ENCODE measurements around the gene SLC2A4RG. TPM values are rescaled to one million over a fixed set of nuclear protein-coding genes. Genes with fewer than 3 reads are reported as not detected.
A peak's percentile ranks its signal among the peaks of the same experiment; 100 is the strongest.

Gene SLC2A4RG, protein sequence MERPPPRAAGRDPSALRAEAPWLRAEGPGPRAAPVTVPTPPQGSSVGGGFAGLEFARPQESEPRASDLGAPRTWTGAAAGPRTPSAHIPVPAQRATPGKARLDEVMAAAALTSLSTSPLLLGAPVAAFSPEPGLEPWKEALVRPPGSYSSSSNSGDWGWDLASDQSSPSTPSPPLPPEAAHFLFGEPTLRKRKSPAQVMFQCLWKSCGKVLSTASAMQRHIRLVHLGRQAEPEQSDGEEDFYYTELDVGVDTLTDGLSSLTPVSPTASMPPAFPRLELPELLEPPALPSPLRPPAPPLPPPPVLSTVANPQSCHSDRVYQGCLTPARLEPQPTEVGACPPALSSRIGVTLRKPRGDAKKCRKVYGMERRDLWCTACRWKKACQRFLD
- total RNA-seq = 10 to 100 TPM; 58.9 to 59.0 TPM

DNA sequence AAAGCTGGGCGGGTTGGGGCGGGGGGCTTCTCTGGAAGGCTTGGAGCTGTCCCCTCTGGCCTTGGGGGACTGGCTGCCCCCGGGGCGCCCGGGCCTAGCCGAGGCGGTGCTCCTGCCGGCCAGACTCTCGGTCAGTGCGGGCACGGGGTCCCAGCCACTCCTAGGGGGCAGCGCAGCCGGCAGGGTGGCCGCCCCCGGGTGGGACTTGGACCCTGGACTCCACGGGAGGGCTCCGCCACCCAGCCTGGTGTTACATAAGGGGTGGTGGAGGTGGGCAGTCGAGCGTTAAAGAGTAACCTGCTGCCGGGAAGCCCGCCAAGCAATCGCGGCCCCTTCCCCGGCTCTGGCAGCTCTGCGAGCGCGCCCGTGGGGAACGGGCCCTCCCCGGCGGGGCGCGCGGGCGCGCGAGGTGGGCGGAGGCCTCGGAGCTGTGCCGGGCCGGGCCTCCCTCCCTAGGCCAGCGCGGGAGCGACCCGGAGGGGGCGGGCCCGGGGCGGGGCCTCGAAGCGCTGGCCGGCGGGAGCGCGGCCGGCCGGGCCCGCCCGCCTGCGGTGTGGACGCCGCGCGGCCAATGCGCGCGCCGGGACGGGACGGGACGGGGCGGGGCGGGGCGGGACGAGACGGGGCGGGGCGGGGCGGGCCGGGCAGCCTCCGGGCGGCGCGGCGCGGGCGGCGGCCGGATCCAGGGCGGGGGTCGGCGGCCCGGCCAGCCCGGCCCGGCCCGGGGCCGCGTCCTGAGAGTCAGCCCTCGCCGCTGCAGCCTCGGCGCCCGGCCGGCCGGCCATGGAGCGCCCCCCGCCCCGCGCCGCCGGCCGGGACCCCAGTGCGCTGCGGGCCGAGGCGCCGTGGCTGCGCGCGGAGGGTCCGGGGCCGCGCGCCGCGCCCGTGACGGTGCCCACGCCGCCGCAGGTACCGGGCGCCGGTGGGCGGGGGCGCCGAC lies at the start of gene SLC2A4RG:
Gene SLC2A4RG (plus strand): TSS at position 647 of the 940 bp plus-strand sequence. CDS start 137 bp downstream, at position 784.
- intact Hi-C loops (cut with micrococcal nuclease) = loop anchor here (1.0 to 10.0 kb wide), 4 partner anchors 32 to 235 kb away; partner anchors contain the start of genes ARFRP1, RTEL1 and SAMD10
- Mint-ChIP-seq H3K27ac (no peak within 1 kb of the TSS), H3K36me3 (peaks cover 5% of the 10 kb centered on the region), H3K27me3 (no peaks in the 10 kb centered on the region), H3K4me1 (ENCODE audit: low read depth) (peaks cover 19% of the 10 kb centered on the region), H3K9me3 (no peaks in the 10 kb centered on the region), H3K4me3 (peak within 1 kb of the TSS; percentile 64)
- CTCF ChIA-PET = interaction anchor here (0.9 to 5.2 kb wide), 2 partner anchors 32 to 202 kb away, joined by 3 to 26 read pairs; partner anchors contain the start of genes ARFRP1, PTK6 and ZGPAT
- DNase-seq = peak; percentile 74
- POLR2A ChIA-PET = interaction anchor here (0.8 to 5.1 kb wide), 3 partner anchors 31 to 98 kb away, joined by 3 to 30 read pairs (median 5); partner anchors contain the start of genes ARFRP1 and ZGPAT

DNA sequence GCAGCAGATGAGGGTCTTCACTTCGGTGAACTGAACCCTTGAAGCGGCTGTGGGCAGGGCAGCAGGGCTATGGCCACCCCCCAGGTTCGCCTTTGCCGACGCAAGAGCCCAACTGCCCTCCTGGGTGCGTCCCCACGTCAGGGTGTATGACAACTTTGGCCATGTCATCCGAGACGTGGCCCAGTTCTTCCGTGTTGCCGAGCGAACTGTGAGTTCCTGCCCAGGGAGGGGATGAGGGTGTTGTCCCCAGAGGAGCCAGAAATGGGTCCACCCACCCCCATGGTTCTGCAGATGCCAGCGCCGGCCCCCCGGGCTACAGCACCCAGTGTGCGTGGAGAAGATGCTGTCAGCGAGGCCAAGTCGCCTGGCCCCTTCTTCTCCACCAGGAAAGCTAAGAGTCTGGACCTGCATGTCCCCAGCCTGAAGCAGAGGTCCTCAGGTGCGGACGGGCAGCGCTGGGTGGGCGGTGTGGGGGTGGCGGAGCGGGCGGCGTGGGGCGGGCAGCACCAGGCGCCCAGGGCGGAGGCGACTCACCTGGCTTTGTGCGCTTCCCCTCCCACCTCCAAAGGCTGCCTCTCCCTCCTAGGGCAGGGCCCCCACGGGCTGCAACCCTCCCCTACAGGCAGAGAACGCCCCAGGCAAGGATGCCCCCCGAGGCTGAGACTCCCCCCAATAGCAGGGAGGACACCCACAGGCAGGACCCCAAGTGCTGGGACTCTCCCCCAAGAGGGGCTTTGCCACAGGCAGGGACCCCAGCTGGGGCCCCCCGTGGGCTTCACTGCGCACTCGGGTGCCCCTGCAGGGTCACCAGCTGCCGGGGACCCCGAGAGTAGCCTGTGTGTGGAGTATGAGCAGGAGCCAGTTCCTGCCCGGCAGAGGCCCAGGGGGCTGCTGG lies 49.3 kb upstream of the SLC2A4RG start:
- peaks cover 13% of the 10 kb centered on the region for H3K36me3 Mint-ChIP-seq
- H3K4me1 Mint-ChIP-seq (ENCODE audit: low read depth) = peaks cover 13% of the 10 kb centered on the region
- CTCF ChIA-PET = no interaction called here
- H3K9me3 Mint-ChIP-seq = no peaks in the 10 kb centered on the region
- DNase-seq = no peak
- no peak overlapping the region for H3K4me3 Mint-ChIP-seq
- POLR2A ChIA-PET = no interaction called here
- no peak overlapping the region for H3K27ac Mint-ChIP-seq
- H3K27me3 Mint-ChIP-seq = no peaks in the 10 kb centered on the region
- intact Hi-C loops (cut with micrococcal nuclease) = no loop called here

DNA sequence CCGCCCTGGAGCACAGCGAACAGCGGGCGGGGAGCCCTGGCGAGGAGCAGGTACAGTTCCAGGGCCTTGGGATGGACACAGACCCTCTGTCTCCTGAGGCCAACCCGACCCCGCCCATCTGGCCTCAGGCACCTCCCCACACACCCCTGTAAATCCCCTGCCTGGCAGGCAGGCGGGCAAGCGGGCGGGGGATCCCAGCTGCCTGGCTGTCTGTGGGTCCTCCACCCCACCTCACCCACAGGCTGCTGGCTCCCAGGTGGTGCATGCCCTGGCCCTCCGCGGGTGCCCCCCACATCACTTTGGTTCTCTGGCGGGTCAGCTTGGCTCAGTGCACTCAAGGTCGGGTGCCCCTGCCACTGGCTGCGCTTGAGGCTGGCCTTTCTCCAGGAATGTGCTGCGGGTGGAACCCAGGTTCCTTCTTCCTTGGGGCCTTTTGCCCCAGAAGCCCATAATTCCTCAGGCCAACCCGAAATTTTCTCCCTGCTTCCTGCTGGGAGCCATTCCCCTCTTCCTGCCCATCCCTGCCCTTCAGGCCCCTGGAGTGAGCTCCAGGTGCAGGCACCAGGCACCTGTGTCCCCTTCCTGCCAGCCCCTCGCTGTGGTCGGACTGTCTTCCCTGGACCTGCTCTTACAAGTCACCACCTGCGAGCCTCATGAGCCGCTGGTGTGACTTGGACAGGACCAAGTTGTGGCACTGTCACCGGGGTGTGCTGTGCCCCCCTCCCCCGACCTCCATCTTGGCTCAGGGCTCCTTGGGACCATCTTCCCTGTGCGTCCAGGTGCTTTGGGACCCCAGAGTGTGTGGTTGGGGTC lies 48.5 kb upstream of the SLC2A4RG start:
- intact Hi-C loops (cut with micrococcal nuclease) = no loop called here
- DNase-seq = no peak
- H3K36me3 Mint-ChIP-seq = peaks cover 15% of the 10 kb centered on the region
- H3K4me1 Mint-ChIP-seq (ENCODE audit: low read depth) = peaks cover 15% of the 10 kb centered on the region
- ChIA-PET CTCF (no interaction called here), POLR2A (no interaction called here)
- no peaks in the 10 kb centered on the region for H3K9me3 Mint-ChIP-seq
- H3K4me3 Mint-ChIP-seq = no peak overlapping the region
- H3K27me3 Mint-ChIP-seq = no peaks in the 10 kb centered on the region
- H3K27ac Mint-ChIP-seq = no peak overlapping the region

DNA sequence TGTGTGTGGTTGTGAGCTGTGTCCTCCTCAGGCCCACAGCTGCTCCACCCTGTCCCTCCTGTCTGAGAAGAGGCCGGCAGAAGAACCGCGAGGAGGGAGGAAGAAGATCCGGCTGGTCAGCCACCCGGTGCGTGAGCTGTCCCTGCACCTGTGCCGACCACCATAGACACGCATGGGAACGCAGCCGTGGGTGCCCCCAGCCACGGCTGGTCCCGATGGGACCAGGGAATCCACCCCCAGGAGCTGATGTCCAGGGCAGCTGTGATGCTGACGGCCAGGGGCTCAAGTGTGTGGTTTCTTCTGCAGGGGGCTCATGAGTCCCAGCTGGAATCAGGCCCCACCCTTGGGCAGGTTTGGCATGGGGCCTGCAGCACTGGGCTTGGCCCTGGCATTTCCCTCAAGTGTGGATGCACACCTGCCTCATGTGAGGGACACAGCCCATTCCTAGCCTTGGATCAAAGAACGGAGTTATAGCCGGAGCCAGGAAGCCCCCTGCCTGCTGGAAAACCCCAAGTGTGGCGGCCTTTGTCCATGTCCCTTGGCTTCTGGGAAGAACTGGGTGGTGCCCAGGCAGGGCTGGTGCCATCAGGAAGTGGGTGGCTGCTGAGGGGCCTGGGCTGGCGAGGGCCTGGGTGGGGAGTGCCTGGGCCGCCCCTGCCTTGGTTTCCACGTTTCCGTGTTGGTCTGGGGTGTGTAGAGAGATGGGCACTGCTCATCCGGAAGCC lies 47.7 kb upstream of the SLC2A4RG start:
- Mint-ChIP-seq H3K4me1 (ENCODE audit: low read depth) (peaks cover 10% of the 10 kb centered on the region), H3K9me3 (no peaks in the 10 kb centered on the region), H3K36me3 (peaks cover 15% of the 10 kb centered on the region), H3K27ac (no peak overlapping the region), H3K4me3 (no peak overlapping the region), H3K27me3 (no peaks in the 10 kb centered on the region)
- intact Hi-C loops (cut with micrococcal nuclease) = no loop called here
- ChIA-PET POLR2A (no interaction called here), CTCF (interaction anchor here (0.5 kb wide), 1 partner anchor 12 kb away, joined by 3 read pairs; no protein-coding TSS in a partner anchor)
- DNase-seq = no peak

DNA sequence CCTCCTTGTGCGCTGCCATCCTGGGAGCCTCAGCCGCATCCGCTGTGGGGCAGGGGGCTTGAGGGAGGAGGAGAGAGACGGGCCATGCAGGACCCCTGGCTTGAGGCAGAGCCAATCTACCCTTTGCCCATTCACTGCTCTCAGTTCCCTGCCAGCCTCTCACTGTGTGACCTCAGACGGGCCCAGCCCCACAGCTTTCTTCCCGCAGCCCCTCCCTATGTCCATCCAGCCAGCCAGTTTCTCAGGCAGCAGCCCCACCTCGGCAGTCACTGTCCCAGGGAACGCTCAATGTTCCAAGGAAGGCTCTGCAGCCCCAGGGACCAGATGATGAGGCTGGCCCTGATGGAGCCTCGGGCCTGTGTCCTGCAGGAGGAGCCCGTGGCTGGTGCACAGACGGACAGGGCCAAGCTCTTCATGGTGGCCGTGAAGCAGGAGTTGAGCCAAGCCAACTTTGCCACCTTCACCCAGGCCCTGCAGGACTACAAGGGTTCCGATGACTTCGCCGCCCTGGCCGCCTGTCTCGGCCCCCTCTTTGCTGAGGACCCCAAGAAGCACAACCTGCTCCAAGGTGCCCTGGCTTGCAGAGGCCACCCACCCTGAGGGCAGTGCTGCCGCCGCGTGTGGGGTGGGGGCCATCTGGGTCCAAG lies 47.0 kb upstream of the SLC2A4RG start:
- no peak overlapping the region for H3K4me3 Mint-ChIP-seq
- no peaks in the 10 kb centered on the region for H3K9me3 Mint-ChIP-seq
- H3K27ac Mint-ChIP-seq = peak overlapping the region; percentile 34
- H3K36me3 Mint-ChIP-seq = peaks cover 18% of the 10 kb centered on the region
- intact Hi-C loops (cut with micrococcal nuclease) = no loop called here
- ChIA-PET CTCF (interaction anchor here (0.5 kb wide), 1 partner anchor 13 kb away, joined by 3 read pairs; no protein-coding TSS in a partner anchor), POLR2A (no interaction called here)
- H3K27me3 Mint-ChIP-seq = no peaks in the 10 kb centered on the region
- DNase-seq = no peak
- peaks cover 16% of the 10 kb centered on the region for H3K4me1 Mint-ChIP-seq (ENCODE audit: low read depth)

DNA sequence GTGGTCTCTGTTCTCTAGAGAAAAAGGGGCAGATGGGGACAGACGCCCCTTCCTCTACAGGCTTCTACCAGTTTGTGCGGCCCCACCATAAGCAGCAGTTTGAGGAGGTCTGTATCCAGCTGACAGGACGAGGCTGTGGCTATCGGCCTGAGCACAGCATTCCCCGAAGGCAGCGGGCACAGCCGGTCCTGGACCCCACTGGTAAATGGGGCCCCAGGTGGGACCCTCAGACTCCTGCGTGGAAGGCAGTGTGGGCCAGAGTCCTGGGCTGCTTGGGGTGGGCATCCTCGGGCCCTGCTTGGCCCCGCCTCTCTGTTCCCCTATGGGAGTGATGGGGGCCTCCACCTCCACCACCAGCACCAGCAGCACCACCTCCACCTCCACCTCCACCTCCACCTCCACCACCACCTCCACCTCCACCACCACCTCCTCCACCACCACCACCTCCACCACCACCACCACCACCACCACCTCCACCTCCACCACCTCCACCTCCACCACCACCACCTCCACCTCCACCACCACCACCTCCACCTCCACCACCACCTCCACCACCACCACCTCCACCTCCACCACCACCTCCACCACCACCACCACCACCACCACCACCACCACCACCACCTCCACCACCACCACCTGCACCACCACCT lies 46.4 kb upstream of the SLC2A4RG start:
- intact Hi-C loops (cut with micrococcal nuclease) = no loop called here
- H3K27ac Mint-ChIP-seq = no peak overlapping the region
- CTCF ChIA-PET = no interaction called here
- no peaks in the 10 kb centered on the region for H3K27me3 Mint-ChIP-seq
- POLR2A ChIA-PET = no interaction called here
- no peak for DNase-seq
- H3K36me3 Mint-ChIP-seq = peaks cover 21% of the 10 kb centered on the region
- H3K4me3 Mint-ChIP-seq = no peak overlapping the region
- no peaks in the 10 kb centered on the region for H3K9me3 Mint-ChIP-seq
- H3K4me1 Mint-ChIP-seq (ENCODE audit: low read depth) = peaks cover 20% of the 10 kb centered on the region

DNA sequence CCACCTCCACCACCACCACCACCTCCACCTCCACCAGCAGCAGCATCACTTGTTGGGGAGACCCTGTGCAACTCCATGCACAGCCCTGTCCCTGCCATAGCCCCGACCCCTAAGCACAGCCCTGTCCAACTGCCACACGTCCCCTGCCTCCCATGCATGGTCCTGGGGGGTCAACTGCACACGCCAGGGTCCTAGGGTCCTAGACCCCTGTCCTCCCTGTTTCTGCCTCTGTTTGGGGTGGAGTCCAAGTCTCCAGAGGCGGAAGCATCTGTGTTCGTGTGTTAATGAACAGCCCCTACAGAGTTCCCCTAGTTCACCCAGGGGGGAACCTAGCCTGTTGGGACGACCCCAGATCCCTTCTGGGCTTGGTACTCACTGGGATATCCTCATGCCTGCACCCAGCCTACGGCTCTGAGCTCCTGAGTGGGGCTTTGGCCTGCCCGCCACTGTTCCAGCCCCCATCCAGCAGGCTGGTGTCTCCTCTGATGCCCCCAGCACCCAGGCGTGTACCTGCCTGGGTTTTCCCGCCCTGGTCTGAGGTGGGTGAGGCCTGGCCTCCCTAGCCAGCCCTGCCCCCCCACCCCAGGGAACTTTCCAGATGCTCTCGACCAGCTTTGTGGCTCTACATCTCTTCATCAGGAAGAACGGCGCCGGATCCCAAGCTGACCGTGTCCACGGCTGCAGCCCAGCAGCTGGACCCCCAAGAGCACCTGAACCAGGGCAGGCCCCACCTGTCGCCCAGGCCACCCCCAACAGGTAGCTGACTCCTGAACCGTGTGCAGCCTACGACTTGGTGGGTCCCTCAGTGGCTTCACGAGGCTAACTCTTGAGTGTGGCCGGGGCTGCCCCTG lies 45.6 kb upstream of the SLC2A4RG start:
- Mint-ChIP-seq H3K4me3 (peak overlapping the region; percentile 12), H3K4me1 (ENCODE audit: low read depth) (peaks cover 25% of the 10 kb centered on the region), H3K9me3 (no peaks in the 10 kb centered on the region), H3K27ac (peak overlapping the region; percentile 72), H3K27me3 (no peaks in the 10 kb centered on the region), H3K36me3 (peaks cover 21% of the 10 kb centered on the region)
- ChIA-PET POLR2A (interaction anchor here (1.0 kb wide), 1 partner anchor 43 kb away, joined by 3 read pairs; the partner anchor contains the start of gene LIME1), CTCF (no interaction called here)
- no peak for DNase-seq
- intact Hi-C loops (cut with micrococcal nuclease) = no loop called here

DNA sequence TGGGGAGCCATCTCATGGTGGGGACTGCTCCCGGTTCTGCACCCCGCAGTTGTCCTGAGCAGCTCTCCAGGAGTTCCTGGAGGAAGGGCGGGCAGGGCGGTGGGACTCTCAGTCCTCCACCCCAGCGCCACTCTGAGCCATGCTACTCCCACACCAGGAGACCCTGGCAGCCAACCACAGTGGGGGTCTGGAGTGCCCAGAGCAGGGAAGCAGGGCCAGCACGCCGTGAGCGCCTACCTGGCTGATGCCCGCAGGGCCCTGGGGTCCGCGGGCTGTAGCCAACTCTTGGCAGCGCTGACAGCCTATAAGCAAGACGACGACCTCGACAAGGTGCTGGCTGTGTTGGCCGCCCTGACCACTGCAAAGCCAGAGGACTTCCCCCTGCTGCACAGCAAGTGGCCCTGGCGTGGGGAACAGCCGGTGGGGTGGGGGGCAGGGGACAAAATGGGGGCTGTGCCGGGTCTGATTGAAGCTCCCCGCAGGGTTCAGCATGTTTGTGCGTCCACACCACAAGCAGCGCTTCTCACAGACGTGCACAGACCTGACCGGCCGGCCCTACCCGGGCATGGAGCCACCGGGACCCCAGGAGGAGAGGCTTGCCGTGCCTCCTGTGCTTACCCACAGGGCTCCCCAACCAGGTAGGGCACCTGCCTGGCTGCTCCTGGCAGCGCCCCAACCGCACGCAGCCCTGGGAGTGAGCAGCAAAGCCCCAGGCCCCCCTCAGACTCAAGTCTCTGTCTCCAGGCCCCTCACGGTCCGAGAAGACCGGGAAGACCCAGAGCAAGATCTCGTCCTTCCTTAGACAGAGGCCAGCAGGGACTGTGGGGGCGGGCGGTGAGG lies 44.8 kb upstream of the SLC2A4RG start:
- H3K4me1 Mint-ChIP-seq (ENCODE audit: low read depth) = peaks cover 31% of the 10 kb centered on the region
- ChIA-PET POLR2A (interaction anchor here (1.0 kb wide), 1 partner anchor 42 kb away, joined by 3 read pairs; the partner anchor contains the start of gene LIME1), CTCF (no interaction called here)
- intact Hi-C loops (cut with micrococcal nuclease) = loop anchor here (5.0 kb wide), 2 partner anchors 58 to 158 kb away; partner anchors contain the start of gene PTK6
- no peak for DNase-seq
- H3K27me3 Mint-ChIP-seq = no peaks in the 10 kb centered on the region
- H3K9me3 Mint-ChIP-seq = no peaks in the 10 kb centered on the region
- no peak overlapping the region for H3K27ac Mint-ChIP-seq
- no peak overlapping the region for H3K4me3 Mint-ChIP-seq
- peaks cover 21% of the 10 kb centered on the region for H3K36me3 Mint-ChIP-seq

All from activated CD4-positive, alpha-beta memory T cell treated with anti-CD3 and anti-CD28 coated beads for 36 hours (primary cell).